GM18907 (cell line): ENCODE measurements around the gene ARPC5.
"Not testable (repeated sequence)": the region's sequence is repeated elsewhere in the genome, so short reads cannot be mapped to it uniquely, and the experiment has no call there.

Source experiments
- ATAC-seq: cut with Tn5 transposase; IDR thresholded peaks from one replicate; pipeline ENCODE4 v1.9.1; 2021; ENCODE audit warnings: mild to moderate bottlenecking, moderate library complexity; ENCODE audit not compliant: unreplicated experiment

The ARPC5 gene

DNA sequence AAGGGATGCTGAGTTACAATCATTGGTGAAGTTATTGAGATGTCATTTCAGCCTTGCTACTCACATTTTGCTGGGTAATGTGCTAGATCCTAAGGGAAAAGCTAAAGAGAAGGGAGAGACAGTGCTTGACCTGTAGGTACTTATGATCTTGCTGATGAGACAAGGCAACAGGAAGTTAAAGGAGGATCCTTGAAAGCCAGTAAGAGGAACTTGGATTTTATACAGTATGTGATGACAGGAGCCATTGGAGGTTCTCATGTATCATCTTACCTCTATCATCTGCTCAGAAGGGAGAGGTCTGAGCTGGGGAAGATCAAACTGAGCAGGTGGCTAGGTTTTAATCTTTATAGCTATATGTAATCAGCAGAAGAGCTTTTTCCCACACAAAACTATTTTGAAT lies 11.2 kb upstream of the ARPC5 start:
- no peak for ATAC-seq

DNA sequence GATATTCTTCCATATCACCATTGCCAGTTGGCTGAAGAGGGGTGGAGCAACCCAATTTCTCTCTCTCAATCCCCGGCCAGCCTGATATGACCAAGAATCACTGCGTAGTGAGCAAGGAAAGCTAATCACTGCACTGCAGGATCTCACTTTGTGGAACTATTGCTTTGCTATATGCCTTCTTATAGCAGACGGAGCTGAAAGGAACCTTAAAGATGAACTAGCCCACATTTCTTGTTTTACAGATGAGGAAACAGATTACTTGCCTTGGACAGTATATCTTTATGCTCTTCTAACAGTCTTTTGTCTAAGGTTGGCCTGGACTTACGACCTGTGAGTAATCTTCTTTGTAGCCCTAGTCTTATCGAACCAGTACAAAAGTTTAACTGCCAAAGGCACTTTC lies 9.9 kb upstream of the ARPC5 start:
- ATAC-seq: no peak

DNA sequence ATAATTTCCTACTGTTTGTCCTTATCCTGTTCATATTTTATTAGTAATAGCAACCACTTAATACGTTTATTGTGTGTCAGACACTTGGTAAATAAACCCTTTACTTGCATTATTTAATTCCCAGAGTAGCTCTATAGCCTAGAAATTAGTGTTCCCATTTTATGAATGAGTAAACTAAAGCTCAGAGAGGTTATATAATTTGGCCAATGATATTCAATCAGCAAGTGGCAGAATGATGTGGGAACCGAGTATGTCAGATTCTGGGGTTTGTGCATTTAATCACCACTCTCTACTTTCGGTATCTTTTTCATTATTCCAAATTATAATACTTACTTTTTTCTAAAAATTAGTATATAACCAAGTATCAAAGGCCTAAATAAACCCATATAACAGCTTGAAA lies 6.6 kb upstream of the ARPC5 start:
- no peak for ATAC-seq

DNA sequence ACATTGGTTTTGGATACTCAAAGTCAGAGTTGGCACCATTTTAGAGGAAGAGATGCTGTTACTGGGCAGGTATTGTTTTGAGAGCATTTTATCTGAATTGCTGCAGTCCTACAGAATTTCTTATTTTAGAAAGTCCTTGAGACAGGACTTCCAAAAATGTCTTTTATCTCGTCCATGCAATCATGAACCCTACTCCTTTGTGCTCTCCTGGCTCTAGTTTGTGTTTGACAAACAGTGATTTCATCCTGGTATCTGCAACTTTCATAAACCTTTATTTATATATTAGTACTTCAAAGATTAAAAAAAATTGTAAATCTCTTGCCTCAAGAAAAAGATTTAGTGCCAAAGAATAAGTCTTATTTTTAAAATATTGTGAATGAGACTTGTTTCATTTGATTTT lies 4.6 kb upstream of the ARPC5 start:
- ATAC-seq: no peak

DNA sequence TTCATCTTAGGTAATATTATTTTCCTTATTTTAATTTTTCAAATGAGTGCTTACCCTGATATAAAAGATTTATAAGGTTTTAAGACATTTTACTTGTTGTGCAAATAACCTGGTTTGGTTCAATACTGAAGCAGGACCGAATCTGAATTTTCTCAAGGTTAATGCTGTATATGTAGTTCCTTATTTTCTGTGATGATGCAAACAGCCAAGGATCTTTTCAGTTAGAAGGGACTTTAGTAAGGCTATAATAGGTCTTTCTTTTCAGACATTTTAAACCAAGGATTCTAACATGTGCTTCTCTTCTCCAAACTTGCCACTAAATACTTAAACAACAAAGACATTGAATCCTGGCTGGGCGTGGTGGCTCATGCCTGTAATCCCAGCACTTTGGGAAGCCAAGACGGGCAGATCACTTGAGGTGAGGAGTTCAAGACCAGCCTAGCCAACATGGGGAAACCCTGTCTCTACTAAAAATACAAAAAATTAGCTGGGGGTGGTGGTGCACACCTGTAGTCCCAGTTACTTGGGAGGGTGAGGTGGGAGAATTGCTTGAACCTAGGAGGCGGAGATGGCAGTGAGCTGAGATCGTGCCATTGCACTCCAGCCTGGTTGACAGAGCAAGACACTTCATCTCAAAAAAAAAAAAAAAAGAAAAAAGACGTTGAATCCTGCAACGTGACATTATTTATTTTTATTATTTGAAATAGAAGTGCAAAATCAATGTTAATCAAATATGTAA lies 3.2 kb upstream of the ARPC5 start:
- no peak for ATAC-seq

DNA sequence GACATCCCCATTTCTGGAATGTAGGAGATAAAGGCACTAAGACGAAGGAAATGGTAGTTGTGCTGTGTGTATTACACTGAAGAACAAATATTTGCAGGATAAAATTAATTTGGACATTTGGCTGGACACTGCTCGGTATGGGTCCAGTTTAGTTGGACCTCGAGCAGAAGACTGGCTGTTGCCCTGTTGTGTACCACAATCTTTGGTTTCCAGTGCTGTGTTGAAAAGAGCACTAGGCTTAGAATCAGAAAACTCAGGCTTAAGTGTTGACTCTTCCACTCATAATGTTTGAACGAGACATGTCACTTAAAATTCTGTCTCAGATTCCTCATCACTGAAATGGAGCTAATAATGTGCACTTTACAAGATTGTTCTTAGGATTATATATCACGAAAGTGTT lies 1.2 kb upstream of the ARPC5 start:
- ATAC-seq: no peak

DNA sequence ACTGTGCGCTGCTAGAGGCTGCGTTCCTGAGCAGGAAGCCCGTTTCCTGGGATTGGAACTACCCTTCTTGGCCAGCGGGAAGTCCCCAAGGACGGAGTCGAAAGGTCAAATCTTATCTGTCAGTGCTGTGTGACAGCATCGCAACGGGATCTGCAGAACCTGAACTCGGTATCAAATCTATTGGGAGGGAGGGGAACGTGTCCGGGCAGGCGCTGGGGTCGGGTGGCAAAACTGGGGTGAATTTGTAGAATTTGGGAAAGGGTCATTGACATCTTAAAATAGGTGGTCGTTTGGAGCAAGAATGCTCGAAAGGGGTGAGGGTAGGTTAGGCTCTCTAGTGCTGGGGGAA lies 725 bp upstream of the ARPC5 start:
- no peak for ATAC-seq

DNA sequence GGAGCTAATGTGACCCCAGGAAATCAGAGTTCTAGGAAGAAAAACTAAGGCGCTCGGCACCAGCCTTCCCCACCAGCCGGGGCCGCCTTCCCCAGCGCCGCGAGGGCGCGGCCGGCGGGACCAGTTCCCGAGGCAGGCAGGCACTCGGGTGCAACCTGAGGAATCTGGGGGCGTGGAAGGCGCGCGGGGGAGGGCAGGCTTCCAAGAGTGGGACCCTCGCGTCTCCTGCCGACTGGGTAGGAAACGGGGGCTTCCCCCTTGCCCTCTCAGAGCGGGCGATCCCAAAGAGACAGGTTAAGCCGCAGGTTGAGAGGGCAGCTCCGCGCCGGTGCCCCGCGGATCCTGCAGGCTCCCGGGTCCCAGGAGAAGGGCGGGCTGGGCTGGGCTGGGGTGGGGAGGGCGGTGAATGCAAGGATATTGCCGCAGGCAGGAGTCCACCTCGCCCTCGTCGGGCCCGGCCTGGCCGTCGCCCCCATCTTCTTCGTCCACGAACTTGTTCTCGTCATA lies 431 bp downstream of the ARPC5 start:
- peak; percentile 9 for ATAC-seq

DNA sequence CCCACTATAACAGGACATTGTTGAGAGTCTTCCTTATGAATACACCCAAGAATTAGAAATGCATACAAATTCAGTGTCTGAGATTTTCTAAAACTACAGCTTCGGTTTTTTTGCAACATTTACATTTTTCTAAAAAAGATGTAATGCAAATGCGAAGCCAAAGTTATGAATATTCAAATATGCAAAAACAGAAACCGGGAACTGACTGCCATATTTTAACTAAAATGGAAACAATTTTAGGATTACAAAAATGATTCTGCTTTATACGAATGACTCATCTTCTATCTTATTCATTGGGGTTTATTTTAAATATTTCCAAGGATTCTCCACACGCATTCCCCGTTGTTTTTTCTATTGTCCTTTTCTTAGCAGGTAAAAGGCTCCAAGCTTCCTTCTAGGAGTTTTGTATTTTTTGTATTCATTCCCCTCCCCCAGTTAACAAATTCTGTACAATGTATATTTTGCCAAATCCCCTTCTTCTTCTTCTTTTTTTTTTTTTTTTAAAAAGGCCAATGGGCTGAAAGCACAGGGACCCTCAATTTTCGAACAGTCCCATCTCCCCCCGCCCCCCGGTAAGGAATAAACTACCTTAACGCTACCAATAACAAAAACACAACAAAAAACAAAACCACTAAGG lies 1.0 kb downstream of the ARPC5 start:
- no peak for ATAC-seq

DNA sequence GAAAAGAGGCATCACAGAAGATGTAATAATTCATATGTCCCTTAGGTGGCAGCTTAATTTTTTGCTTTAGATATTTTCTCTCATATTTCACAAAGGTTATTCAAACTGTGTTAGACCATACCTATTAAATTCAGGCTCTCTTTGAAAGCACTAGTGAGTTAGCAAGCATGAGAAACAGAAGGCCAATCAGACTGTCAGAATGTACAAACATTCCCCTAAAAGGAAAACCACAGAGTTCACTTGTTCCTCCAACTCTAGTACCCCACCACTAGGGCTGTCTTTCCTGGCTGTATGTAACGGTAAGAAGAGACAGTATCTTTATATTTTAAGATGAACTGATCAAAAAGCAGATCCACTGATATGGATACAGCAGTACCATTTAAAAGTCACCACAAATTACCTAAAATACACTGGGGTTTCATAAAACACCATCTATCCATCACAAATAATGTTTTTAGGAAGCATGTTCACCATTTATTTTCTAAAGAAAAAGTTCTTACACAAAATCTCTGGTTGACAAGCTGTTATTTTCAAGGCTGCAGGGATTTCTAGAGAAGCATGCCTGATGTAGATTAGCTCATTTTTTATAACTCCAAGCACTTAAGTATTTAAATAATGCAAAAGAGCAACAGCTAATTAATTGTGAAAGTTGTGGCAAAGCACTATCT lies 1.8 kb downstream of the ARPC5 start:
- ATAC-seq: peak; percentile 53

DNA sequence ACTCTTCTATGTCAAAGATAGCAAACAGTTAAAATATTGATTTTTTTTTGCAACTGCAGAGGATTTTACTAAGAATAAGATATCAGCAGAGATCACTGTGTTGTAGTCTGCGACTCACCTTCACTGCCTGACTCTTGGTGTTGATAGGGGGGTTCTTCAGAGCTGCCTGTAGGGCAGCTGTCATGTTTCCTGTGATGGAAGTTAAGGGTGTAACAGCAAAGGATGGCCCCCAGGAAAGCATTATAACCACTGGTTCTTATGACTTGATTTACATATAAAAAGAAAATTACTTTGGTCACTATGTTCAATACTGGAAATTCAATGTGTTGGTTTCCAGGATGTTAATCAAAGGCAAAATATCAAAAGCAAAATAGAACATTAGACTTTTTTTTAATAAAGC lies 2.6 kb downstream of the ARPC5 start:
- no peak for ATAC-seq

DNA sequence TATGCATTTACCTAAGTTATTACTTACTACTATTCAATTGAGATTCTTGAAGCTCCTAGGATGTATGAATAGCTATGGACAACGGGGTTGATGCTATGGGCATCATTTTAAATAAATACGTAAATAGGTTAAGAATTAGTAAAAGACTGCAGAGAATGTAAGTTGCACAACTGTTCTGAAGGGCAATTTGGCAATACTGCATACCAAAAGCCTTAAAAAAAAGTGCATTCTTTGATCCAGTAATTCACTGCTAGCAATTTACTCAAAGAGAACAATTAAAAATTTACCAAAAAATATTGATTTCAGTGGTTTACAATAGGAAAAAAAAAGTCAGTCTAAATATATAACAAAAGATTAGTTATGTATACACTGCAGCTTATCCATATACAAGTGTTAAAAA lies 3.5 kb downstream of the ARPC5 start:
- ATAC-seq: no peak

DNA sequence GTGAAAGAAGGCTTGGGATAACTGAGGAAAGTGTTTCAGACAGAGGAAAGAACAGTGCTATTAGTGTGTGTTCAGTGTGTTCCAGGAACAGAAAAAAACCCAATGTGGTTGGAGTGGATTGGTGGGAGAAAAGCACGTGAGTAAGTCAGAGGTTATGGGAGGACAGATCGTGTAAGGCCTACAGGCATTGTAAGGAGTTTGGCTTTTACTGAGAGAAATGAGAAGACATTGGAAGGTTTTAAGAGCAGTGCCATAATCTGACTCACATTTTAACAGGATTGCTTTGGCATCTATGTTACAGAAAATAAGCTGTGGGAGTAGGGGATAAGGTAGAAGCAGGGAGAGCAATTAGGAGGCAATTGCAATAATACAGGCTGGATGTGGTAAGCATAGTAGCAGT lies 4.8 kb downstream of the ARPC5 start:
- ATAC-seq: no peak

DNA sequence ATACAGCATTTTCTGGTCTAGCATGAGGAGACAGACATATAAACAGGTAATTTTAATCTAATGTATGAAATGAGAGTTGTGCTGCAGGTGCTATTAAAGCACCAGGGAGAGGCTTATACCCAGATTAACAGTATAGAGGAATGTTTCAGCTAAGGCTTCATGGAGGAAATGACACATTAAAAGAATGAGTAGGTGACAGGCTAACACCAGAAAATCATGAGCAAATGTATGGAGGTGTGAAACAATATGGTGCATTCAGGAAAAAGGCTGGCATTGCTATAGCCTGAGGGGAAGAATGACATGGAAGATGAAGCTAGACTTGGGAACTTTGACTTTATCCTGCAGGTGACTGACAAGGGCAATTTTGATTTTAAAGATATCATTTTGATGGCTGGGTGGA lies 7.0 kb downstream of the ARPC5 start:
- ATAC-seq: no peak

DNA sequence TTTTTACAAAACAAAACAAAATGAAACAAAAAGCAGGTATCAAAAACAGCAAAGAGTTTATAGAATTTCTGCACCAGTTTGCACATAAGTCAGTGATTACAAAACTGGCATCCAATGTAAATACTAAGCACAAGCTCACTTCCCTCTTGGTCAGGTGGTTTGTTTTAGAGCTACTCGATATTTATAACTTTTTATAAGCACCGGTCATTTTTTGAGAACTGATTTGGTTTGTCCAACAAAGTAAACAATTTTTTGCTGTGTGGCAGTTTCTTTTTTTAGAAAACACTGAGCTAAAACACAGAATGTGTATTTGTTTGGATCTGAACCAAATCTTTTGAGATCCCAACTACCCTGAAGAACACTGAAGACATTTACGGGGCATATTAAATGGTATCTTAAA lies 9.3 kb downstream of the ARPC5 start:
- not testable (repeated sequence) for ATAC-seq

DNA sequence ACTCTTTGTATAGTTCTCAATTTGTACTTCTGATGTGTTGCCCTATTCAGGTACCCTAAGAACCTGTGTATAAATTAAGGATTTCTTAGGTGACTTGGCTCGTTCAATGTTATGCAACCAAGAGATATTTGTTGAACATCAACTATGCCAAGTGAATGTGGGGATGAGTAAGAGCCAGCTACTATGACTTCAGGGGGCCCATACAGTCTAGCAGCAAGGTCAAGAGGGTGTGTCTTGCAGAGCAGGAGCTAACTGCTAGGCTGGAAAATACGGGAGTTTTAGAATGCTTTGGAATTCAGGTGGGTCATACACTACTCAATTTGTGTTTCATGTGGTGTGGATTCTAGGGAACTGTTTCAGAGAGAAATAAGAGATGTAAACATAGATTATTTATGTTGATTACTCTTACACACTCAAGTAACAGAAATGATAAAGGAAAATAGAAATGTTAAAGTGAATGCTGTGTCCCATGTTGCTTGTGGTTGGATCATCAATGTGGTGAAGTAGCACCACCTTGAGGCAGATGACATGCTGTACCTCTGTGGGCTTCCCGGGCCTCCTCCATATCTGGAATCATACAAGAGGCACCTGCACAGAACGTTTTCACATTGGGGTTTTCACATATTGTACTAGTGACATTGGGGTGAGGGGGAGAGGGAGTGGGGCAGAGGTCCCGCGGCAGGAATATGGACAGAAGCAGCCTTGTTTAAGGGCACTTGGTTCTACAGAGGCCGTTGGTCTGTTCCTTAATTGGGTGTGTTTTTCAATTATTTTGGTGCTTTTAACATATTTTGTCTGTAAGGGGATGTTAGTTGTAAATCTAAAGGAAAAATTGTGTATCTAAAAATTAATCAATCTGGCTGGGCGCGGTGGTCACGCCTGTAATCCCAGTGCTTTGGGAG lies 12.4 kb downstream of the ARPC5 start:
- ATAC-seq: peak; percentile 83

DNA sequence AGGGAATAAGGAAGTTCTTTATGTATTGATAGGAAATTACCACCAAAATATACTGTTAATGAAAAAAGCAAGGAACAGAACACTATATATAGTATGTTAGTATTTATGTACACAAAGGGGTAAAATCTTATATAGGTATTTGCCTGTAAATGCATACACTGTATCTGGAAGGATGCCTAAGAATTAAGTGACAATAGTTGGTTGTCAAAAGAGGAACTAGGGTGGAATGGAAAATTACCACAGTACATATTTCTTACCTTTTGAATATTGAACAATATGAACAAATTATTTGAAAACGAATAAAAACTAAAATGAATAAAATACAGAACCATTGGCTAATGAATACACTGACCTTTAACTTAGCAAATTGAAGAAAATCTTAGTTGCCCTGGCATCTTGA lies 13.6 kb downstream of the ARPC5 start:
- no peak for ATAC-seq

DNA sequence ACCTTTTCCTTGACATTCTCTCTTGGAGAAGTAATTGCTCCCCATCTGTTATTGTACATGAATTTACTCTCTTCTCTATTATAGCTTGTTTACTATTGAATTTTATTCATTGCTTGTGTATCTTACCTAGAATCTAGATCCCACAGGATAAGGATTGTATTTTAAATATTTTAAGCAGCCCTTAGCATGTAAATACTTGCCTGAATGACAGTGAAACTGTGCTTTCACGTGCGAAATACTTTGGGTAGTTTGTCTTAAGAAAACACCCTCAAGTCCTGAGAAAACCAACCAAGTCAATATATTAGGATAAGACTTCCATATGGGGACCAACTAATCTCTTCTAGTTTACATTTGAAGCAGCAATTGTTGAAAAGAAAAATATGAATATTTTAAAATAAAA lies 15.3 kb downstream of the ARPC5 start:
- ATAC-seq: no peak

DNA sequence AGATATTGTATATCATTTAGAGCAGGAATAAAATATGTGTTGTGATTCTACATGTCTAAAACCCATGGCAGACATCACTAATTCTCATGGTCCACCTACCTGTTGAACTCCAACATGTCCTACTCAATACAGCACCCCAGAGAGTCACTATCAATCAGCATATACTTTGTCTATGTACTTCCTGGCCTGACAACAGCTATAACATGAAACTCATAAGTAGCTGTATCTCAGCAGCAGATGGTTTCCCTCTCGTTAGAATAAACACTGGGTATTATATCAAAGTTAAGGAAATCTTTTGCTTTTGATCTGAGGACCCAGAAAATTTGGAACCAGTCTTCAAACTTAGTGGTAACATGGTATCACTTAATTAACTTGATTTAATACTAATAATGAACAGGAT lies 15.8 kb downstream of the ARPC5 start:
- no peak for ATAC-seq

DNA sequence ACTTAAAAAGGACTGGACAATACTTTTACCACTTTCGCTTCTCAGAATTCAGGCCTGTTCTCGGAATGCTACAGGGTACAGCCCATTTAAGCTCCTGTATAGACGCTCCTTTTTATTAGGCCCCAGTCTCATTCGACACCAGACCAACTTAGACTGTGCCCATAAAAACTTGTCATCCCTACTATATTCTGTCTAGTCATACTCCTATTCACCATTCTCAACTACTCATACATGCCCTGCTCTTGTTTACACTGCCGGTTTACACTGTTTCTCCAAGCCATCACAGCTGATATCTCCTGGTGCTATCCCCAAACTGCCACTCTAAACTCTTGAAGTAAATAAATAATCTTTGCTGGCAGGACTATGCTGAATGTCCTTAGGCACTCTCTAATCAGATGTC lies 17.4 kb downstream of the ARPC5 start:
- not testable (repeated sequence) for ATAC-seq

DNA sequence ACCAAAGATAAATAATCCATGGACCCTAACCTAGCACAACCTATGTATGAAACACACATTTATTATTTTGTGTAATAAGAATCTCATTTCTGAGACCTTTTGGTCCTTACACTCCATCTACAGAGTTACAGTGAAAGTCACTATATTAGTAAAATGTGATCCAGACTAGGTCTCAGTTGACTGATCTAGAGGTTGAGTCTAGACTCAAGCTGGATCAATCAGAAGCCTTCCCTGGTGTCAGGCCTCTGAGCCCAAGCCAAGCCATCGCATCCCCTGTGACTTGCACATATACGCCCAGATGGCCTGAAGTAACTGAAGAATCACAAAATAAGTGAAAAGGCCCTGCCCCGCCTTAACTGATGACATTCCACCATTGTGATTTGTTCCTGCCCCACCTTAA lies 22.6 kb downstream of the ARPC5 start:
- ATAC-seq: not testable (repeated sequence)
